ENCODE results near the gene TSHZ3. TPM values are rescaled to one million over a fixed set of nuclear protein-coding genes. Genes with fewer than 3 reads are reported as not detected.

TSHZ3 gene
- total and polyA plus RNA-seq, 9 of the 15 experiments (the other 6 are each of a cell fraction or from before 2014, with no cell fraction given), result 0.03 to 0.13 (median 0.05) TPM; not detected in 5

GRCh38 chr19:31282346-31282745 is 66.9 kb downstream of the TSHZ3 start:
- intact Hi-C loops (cut with micrococcal nuclease), result no loop called here
- no peak overlapping the region for H3K27ac ChIP-seq (ENCODE audit: extremely low read depth, low read depth, low read length)
- no peaks in the 10 kb centered on the region for H3K9me1 ChIP-seq (ENCODE audit: control insufficient read depth, insufficient read depth, low read length)
- H2AFZ ChIP-seq (ENCODE audit: low read depth, low read length), result no peak overlapping the region
- TF ChIP-seq FOXK2 (conservative IDR thresholded peaks at IDR 0.05 in 1 of 2, IDR thresholded peaks at IDR 0.05 in 1 of 2; ENCODE audit: low read depth in 2 of 2), result no peak
- TF ChIP-seq HDAC6 (IDR thresholded peaks at IDR 0.05; ENCODE audit: low read depth, low read length), result no peak
- no peak for TF ChIP-seq OTX1 (CRISPR knock-in tag; IDR thresholded peaks at IDR 0.05)
- TF ChIP-seq SRSF7 (optimal IDR thresholded peaks at IDR 0.05; ENCODE audit: low read depth, low read length), result no peak
- TF ChIP-seq DMBX1 (CRISPR knock-in tag; IDR thresholded peaks at IDR 0.05; ENCODE audit: borderline replicate concordance), result no peak
- no peak for TF ChIP-seq IRF9 (tag; IDR thresholded peaks at IDR 0.05)
- TF ChIP-seq ZNF668 (CRISPR knock-in tag; IDR thresholded peaks at IDR 0.05), result no peak
- TF ChIP-seq LEF1 (IDR thresholded peaks at IDR 0.05), result no peak
- TF ChIP-seq SREBF1 (IDR thresholded peaks at IDR 0.05; ENCODE audit: borderline replicate concordance, low read depth, low read length), result no peak
- TF ChIP-seq ATF1 (CRISPR knock-in tag; IDR thresholded peaks at IDR 0.05), result no peak
- TF ChIP-seq ATF1 (tag; IDR thresholded peaks at IDR 0.05), result no peak
- TF ChIP-seq HOMEZ (CRISPR knock-in tag; IDR thresholded peaks at IDR 0.05), result no peak
- POLR2A ChIA-PET, result no interaction called here
- in situ Hi-C loops (cut with MboI), result no loop called here
- CTCF ChIA-PET (ENCODE audit: low intra/inter-chr PET ratio), result no interaction called here
- no peaks in the 10 kb centered on the region for H3K36me3 ChIP-seq (ENCODE audit: control insufficient read depth, insufficient read depth, low read length)
- H3K9ac ChIP-seq (ENCODE audit: insufficient read depth in 1 of 2, low read depth in 2 of 2, low read length in 2 of 2), result no peak overlapping the region
- ATAC-seq (no peak), DNase-seq (ENCODE audit: extremely low read depth in 1 of 4, low spot score in 3 of 4) (no peak), FAIRE-seq (no peak)
- no peaks in the 10 kb centered on the region for H3K4me1 ChIP-seq (replicated peaks in 1 of 2; ENCODE audit: control insufficient read depth in 2 of 2, insufficient read depth in 2 of 2, low read length in 2 of 2)
- no peaks in the 10 kb centered on the region; the same call in none of the 2 replicates for H4K20me1 ChIP-seq (replicated peaks; ENCODE audit: control insufficient read depth, insufficient read depth, low read length)
- H3K79me2 ChIP-seq (ENCODE audit: control insufficient read depth, insufficient read depth, low read length), result no peaks in the 10 kb centered on the region
- H3K27me3 ChIP-seq (ENCODE audit: control insufficient read depth in 2 of 2, insufficient read depth in 2 of 2, low read length in 2 of 2), result peaks cover 15 to 41% of the 10 kb centered on the region in 2 experiments
- H3K4me3 ChIP-seq, result no peak overlapping the region
- H3K4me2 ChIP-seq (ENCODE audit: insufficient read depth, low read length), result no peak overlapping the region
- H3K9me3 ChIP-seq (replicated peaks; ENCODE audit: control insufficient read depth, insufficient read depth, low read depth, low read length), result no peaks in the 10 kb centered on the region
- no TSS peak for BruUV-seq (replicated peaks)
- WGBS (ENCODE audit: insufficient coverage, low coverage, missing lambda C conversion rate), result 0% methylated on average over 4 of the region's 4 CpGs

Data from K562 (cell line).